MCF 10A (cell line): ENCODE measurements around the gene IQSEC1. TPM values are rescaled to one million over a fixed set of nuclear protein-coding genes. Genes with fewer than 3 reads are reported as not detected.

ENCODE experiments used
- BruUV-seq: library from RNA; stranded (reverse); fragments of 400-500 nt; replicated peaks from 2 replicates; lab custom pipeline; 2021; lab: Mats Ljungman, UMichigan
- CTCF ChIA-PET: fragments of 300-600 bp; sonication (Branson Sonifier 250); formaldehyde crosslinking; extraction: SDS; loops from one replicate; lab custom pipeline; 2021; ENCODE audit warnings: antibody characterized with exemption, inconsistent platforms; lab: Yijun Ruan, JAX
- POLR2A ChIA-PET: fragments of 300-600, 350-650 bp; sonication (Branson Sonifier 250); formaldehyde crosslinking; extraction: SDS; loops from one replicate; lab custom pipeline; 2020; ENCODE audit warnings: antibody characterized with exemption, inconsistent platforms; lab: Yijun Ruan, JAX
- DNase-seq: peaks from one replicate; pipeline ENCODE4 v3.0.0-alpha.2; 2018; ENCODE audit not compliant: unreplicated experiment
- H3K27ac Mint-ChIP-seq: one replicate; pipeline ENCODE4 v1.8.0; 2022; ENCODE audit warnings: mild to moderate bottlenecking, low read depth, mixed read lengths; ENCODE audit not compliant: unreplicated experiment
- H3K27me3 Mint-ChIP-seq: one replicate; pipeline ENCODE4 v1.8.0; 2022; ENCODE audit warnings: mixed read lengths; ENCODE audit not compliant: insufficient read depth, unreplicated experiment
- H3K36me3 Mint-ChIP-seq: one replicate; pipeline ENCODE4 v1.8.0; 2022; ENCODE audit warnings: mild to moderate bottlenecking, moderate library complexity, mixed read lengths; ENCODE audit not compliant: insufficient read depth, unreplicated experiment
- H3K4me1 Mint-ChIP-seq: one replicate; pipeline ENCODE4 v1.8.0; 2022; ENCODE audit warnings: mixed read lengths; ENCODE audit not compliant: insufficient read depth, unreplicated experiment
- H3K4me3 Mint-ChIP-seq: one replicate; pipeline ENCODE4 v1.8.0; 2022; ENCODE audit warnings: mild to moderate bottlenecking, moderate library complexity, mixed read lengths; ENCODE audit not compliant: unreplicated experiment
- H3K9me3 Mint-ChIP-seq: one replicate; pipeline ENCODE4 v1.8.0; 2022; ENCODE audit warnings: mixed read lengths; ENCODE audit not compliant: unreplicated experiment
- CTCF ChIP-seq: fragments of 200-600 bp; IDR thresholded peaks from one replicate; pipeline ENCODE4 v1.8.0; 2022; ENCODE audit warnings: antibody characterized with exemption, mild to moderate bottlenecking; ENCODE audit not compliant: unreplicated experiment
- intact Hi-C: fragments of 100-400 bp; cut with micrococcal nuclease; formaldehyde crosslinking; loops from 2 replicates; pipeline ENCODE4 v1.14.1; 2022
- total RNA-seq: library from RNA; stranded (reverse); gene quantifications from 2 replicates; pipeline ENCODE4 v1.2.3, GENCODE V29; 2022

IQSEC1 gene
- total RNA-seq, 1 experiment from 2014 or later, result 18.7 TPM

- Mint-ChIP-seq H3K9me3 (no peaks in the 10 kb centered on the region), H3K27me3 (no peaks in the 10 kb centered on the region), H3K36me3 (peaks cover 4% of the 10 kb centered on the region), H3K4me3 (no peak overlapping the region), H3K27ac (no peak overlapping the region), H3K4me1 (no peaks in the 10 kb centered on the region)
- CTCF ChIA-PET, result interaction anchor here (0.6 kb wide), 1 partner anchor 624 kb away, joined by 3 read pairs; no protein-coding TSS in a partner anchor
- no peak for TF ChIP-seq CTCF
- POLR2A ChIA-PET, result no interaction called here
- intact Hi-C loops, result no loop called here
- DNase-seq, result no peak
- no TSS peak for BruUV-seq
Measured at GRCh38 chr3:12938258-12938711, 134.9 kb downstream of the IQSEC1 start.

GRCh38 chr3:12935861-12936830, 137.1 kb downstream of the IQSEC1 start:
- Mint-ChIP-seq H3K36me3 (no peaks in the 10 kb centered on the region), H3K27me3 (no peaks in the 10 kb centered on the region), H3K9me3 (no peaks in the 10 kb centered on the region), H3K4me3 (no peak overlapping the region), H3K27ac (no peak overlapping the region), H3K4me1 (no peaks in the 10 kb centered on the region)
- no peak for DNase-seq
- no peak for TF ChIP-seq CTCF
- intact Hi-C loops, result no loop called here
- POLR2A ChIA-PET, result no interaction called here
- CTCF ChIA-PET, result interaction anchor here (0.7 to 1.4 kb wide), 3 partner anchors 44 to 1995 kb away, joined by 4 to 7 read pairs (median 6); no protein-coding TSS in a partner anchor
- no TSS peak for BruUV-seq

GRCh38 chr3:12935023-12935860, 138.0 kb downstream of the IQSEC1 start:
- ChIA-PET CTCF (interaction anchor here (0.6 to 0.9 kb wide), 3 partner anchors 50 to 1994 kb away, joined by 4 to 6 read pairs (median 4); no protein-coding TSS in a partner anchor), POLR2A (no interaction called here)
- H3K4me3 Mint-ChIP-seq, result no peak overlapping the region
- no peaks in the 10 kb centered on the region for H3K9me3 Mint-ChIP-seq
- DNase-seq, result no peak
- no TSS peak for BruUV-seq
- no peak overlapping the region for H3K27ac Mint-ChIP-seq
- H3K27me3 Mint-ChIP-seq, result no peaks in the 10 kb centered on the region
- intact Hi-C loops, result no loop called here
- H3K4me1 Mint-ChIP-seq, result no peaks in the 10 kb centered on the region
- TF ChIP-seq CTCF, result no peak
- no peaks in the 10 kb centered on the region for H3K36me3 Mint-ChIP-seq
